ENCODE data around the gene RFX4. TPM values are rescaled to one million over a fixed set of nuclear protein-coding genes. Genes with fewer than 3 reads are reported as not detected.
"Not testable (repeated sequence)": the region's sequence is repeated elsewhere in the genome, so short reads cannot be mapped to it uniquely, and the experiment has no call there.

RFX4 gene
- total RNA-seq, 2 experiments from 2014 or later: not detected

DNA sequence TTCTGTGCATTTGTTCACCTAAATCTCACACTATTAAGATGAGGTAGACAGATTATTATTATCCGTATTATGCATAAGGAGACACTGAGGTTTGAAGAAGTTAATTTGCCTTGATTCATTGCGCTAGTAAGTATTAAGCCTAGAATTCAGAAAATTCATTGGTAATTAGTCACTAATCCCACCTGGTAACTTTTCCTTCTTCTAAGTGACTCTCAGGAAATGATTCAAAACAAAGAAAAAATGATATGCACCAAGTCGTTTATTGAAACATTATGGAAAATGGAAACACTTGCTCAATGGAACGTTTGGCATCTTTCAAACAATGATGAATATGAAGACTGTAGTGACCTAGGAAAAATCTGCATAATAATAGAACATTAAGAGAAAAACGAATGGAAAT lies 15.2 kb downstream of the RFX4 start:
- H3K36me3 Mint-ChIP-seq (ENCODE audit: low read depth): no peaks in the 10 kb centered on the region
- H3K4me3 Mint-ChIP-seq: no peak overlapping the region
- intact Hi-C loops (cut with micrococcal nuclease): no loop called here
- peaks cover 19% of the 10 kb centered on the region for H3K27me3 Mint-ChIP-seq (ENCODE audit: low read depth)
- CTCF ChIA-PET: no interaction called here
- no peak for DNase-seq
- H3K9me3 Mint-ChIP-seq: no peaks in the 10 kb centered on the region
- peaks cover 9% of the 10 kb centered on the region for H3K4me1 Mint-ChIP-seq (ENCODE audit: low read depth)
- no peak overlapping the region for H3K27ac Mint-ChIP-seq

DNA sequence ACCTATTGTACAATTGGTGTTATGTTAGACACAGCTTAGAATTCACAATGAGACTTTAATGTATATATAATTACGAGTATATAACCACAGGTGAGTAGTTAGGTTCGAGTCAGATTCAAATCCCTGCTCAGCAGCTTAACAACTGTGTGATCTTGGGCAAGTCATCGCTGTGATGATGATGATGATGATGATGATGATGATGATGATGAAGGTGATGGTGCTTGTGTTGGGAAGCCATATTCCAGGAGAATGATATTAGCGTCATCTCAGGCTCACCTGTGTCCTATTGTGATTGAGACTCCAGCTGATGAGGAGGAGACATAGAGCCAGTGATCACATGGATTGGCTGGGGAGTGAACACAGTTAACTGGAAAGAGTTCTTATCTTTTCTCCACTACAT lies 16.5 kb downstream of the RFX4 start:
- H3K27ac Mint-ChIP-seq: no peak overlapping the region
- no peaks in the 10 kb centered on the region for H3K9me3 Mint-ChIP-seq
- no peaks in the 10 kb centered on the region for H3K36me3 Mint-ChIP-seq (ENCODE audit: low read depth)
- no peak overlapping the region for H3K4me3 Mint-ChIP-seq
- peaks cover 4% of the 10 kb centered on the region for H3K4me1 Mint-ChIP-seq (ENCODE audit: low read depth)
- CTCF ChIA-PET: no interaction called here
- DNase-seq: no peak
- H3K27me3 Mint-ChIP-seq (ENCODE audit: low read depth): peaks cover 11% of the 10 kb centered on the region
- intact Hi-C loops (cut with micrococcal nuclease): no loop called here

DNA sequence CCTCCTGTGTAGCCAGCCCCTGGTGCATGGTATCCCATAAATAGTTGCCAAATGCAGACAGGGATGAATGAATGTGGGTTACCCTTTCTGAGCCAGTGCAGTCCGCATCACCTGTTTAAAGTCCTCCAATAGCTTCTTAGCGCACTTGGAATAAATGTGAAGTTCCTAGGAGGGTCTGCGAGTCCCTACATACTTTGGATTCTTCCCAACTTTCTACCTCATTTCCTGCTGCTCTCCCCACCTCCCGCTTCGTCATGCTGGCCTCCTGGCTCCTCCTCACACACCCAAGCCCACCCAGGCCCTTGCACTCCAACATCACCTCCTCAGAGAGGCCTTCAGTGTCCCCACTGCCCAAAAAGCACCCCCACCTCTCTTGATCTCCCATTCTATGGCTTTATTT lies 17.7 kb downstream of the RFX4 start:
- Mint-ChIP-seq H3K4me3 (no peak overlapping the region), H3K27me3 (ENCODE audit: low read depth) (peaks cover 3% of the 10 kb centered on the region), H3K27ac (no peak overlapping the region), H3K4me1 (ENCODE audit: low read depth) (no peaks in the 10 kb centered on the region), H3K9me3 (no peaks in the 10 kb centered on the region), H3K36me3 (ENCODE audit: low read depth) (no peaks in the 10 kb centered on the region)
- intact Hi-C loops (cut with micrococcal nuclease): no loop called here
- no peak for DNase-seq
- CTCF ChIA-PET: no interaction called here

DNA sequence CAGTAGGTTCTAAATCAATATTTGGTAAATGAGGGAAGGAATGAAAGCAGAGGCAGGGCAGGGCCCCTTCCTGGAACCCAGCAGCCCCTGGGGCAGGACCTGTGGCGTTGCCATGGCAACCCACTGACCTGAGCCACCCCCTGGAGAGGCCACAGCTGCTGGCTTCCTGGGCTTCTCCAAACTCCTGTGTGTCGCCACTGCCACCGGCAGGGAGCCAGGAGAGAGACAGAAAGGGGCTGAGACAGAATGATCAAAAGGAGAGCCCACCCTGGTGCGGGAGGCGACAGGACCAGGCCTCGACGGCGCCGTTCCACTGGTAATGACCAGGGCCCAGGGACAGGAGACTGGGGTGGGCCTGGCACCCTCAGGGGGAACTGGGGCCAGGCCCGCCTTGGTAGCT lies 18.2 kb downstream of the RFX4 start:
- DNase-seq: no peak
- Mint-ChIP-seq H3K4me1 (ENCODE audit: low read depth) (no peaks in the 10 kb centered on the region), H3K27ac (no peak overlapping the region), H3K27me3 (ENCODE audit: low read depth) (peaks cover 4% of the 10 kb centered on the region), H3K4me3 (no peak overlapping the region), H3K36me3 (ENCODE audit: low read depth) (no peaks in the 10 kb centered on the region), H3K9me3 (no peaks in the 10 kb centered on the region)
- CTCF ChIA-PET: no interaction called here
- intact Hi-C loops (cut with micrococcal nuclease): no loop called here

DNA sequence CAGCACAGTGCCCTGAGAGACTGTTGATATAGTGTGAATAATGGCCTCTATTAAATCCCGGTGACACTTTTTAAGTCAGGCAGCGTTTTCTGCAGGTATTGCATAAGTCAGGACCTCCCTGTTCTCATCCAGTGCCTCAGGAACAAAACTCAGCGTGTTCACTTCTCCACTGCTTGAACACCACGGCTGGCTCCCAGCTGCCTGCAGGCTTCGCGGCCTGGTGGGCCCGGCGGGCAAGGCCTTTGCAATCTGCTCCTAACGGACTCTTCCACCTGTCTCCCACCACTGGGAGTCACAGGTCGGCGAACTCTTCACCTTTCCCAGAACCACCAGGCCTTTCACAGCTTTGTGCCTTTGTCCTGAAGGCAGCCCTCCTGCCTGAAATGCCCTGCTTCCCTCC lies 18.7 kb downstream of the RFX4 start:
- DNase-seq: no peak
- H3K4me1 Mint-ChIP-seq (ENCODE audit: low read depth): no peaks in the 10 kb centered on the region
- no peaks in the 10 kb centered on the region for H3K9me3 Mint-ChIP-seq
- H3K4me3 Mint-ChIP-seq: no peak overlapping the region
- intact Hi-C loops (cut with micrococcal nuclease): no loop called here
- H3K27me3 Mint-ChIP-seq (ENCODE audit: low read depth): peaks cover 4% of the 10 kb centered on the region
- H3K36me3 Mint-ChIP-seq (ENCODE audit: low read depth): no peaks in the 10 kb centered on the region
- H3K27ac Mint-ChIP-seq: no peak overlapping the region
- CTCF ChIA-PET: no interaction called here

DNA sequence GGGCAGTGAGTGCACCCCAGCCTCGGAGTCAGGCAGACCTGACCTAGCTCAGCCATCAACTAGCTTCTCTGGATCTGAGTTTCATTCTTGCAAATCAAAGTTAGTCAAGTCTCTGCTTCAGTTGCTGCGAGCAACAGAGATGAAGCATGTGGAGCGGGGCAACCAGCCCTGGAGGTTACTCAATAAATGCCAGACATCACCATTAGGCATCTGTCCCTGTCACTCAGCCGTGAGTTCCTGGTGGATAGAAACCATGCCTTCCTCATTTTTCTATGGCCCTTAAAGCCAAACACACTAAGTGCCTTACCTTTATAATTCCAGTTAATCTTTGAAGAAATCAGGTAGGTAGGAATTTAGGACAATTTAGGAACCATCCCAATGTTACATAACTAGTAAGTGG lies 19.3 kb downstream of the RFX4 start:
- Mint-ChIP-seq H3K27ac (no peak overlapping the region), H3K36me3 (ENCODE audit: low read depth) (no peaks in the 10 kb centered on the region), H3K4me3 (no peak overlapping the region), H3K27me3 (ENCODE audit: low read depth) (peaks cover 4% of the 10 kb centered on the region), H3K9me3 (no peaks in the 10 kb centered on the region), H3K4me1 (ENCODE audit: low read depth) (no peaks in the 10 kb centered on the region)
- CTCF ChIA-PET: interaction anchor here (0.6 kb wide), 1 partner anchor 375 kb away, joined by 4 read pairs; no protein-coding TSS in a partner anchor
- DNase-seq: no peak
- intact Hi-C loops (cut with micrococcal nuclease): no loop called here

DNA sequence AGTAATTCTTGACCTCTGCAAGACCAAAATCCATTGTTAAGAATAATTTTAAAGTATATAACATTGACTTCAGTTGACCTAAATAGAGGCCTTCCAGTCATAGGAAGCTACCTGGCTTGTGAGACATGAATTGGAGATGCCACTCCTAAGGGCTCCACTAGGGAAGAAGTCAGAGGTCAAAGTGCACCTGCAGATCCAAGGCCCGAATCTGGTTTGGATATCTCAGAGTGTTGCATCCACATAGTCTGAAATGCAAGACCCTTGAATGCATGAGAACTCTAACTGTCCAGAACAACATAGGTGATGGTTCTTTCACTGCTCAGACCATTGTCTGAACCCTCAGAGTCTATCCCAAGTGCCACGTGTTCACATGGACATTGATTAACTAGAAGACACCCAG lies 22.4 kb downstream of the RFX4 start:
- DNase-seq: no peak
- intact Hi-C loops (cut with micrococcal nuclease): no loop called here
- Mint-ChIP-seq H3K4me1 (ENCODE audit: low read depth) (no peaks in the 10 kb centered on the region), H3K4me3 (no peak overlapping the region), H3K27me3 (ENCODE audit: low read depth) (peaks cover 4% of the 10 kb centered on the region), H3K9me3 (no peaks in the 10 kb centered on the region), H3K36me3 (ENCODE audit: low read depth) (no peaks in the 10 kb centered on the region), H3K27ac (no peak overlapping the region)
- CTCF ChIA-PET: no interaction called here

DNA sequence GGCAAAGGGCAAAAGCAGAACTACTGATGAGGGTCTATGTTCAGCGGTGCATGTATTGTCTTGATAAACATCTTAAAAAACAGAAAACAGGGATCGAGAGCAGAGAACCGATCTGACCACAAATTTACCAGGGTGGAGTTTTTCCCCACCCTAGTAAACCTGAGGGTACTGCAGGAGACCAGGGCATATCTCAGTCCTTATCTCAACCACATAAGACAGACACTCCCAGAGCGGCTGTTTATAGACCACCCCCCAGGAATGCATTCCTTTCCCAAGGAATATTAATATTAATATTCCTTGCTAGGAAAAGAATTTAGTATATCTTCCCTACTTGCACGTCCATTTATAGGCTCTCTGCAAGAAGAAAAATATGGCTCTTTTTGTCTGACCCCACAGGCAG lies 37.8 kb downstream of the RFX4 start:
- peaks cover 18% of the 10 kb centered on the region for H3K27me3 Mint-ChIP-seq (ENCODE audit: low read depth)
- DNase-seq; H3K27ac Mint-ChIP-seq; H3K4me1 Mint-ChIP-seq (ENCODE audit: low read depth); H3K4me3 Mint-ChIP-seq; H3K36me3 Mint-ChIP-seq (ENCODE audit: low read depth); CTCF ChIA-PET; intact Hi-C loops (cut with micrococcal nuclease): not testable (repeated sequence)
- peaks cover 21% of the 10 kb centered on the region for H3K9me3 Mint-ChIP-seq

DNA sequence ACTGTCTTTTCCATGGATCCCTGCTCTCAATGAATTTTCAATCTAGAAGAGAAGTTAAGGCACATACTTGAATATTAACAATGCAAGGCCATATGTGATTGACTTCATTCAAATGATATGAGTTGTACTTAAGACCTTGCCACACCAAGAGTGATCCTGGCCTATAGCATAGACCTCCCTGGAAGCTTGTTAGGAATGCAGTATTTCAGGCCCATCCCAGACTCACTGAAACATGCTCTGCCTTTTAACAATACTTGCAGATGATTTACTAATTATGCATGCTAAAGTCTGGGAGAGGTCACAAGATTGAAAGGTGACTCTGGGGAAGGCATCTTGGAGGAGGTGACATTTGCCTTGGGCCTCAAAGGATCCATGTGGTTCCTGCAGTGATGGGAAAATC lies 43.2 kb downstream of the RFX4 start:
- Mint-ChIP-seq H3K27me3 (ENCODE audit: low read depth) (peaks cover 9% of the 10 kb centered on the region), H3K4me3 (no peak overlapping the region), H3K4me1 (ENCODE audit: low read depth) (no peaks in the 10 kb centered on the region), H3K27ac (no peak overlapping the region), H3K9me3 (peaks cover 6% of the 10 kb centered on the region), H3K36me3 (ENCODE audit: low read depth) (no peaks in the 10 kb centered on the region)
- DNase-seq: no peak
- intact Hi-C loops (cut with micrococcal nuclease): no loop called here
- CTCF ChIA-PET: no interaction called here

DNA sequence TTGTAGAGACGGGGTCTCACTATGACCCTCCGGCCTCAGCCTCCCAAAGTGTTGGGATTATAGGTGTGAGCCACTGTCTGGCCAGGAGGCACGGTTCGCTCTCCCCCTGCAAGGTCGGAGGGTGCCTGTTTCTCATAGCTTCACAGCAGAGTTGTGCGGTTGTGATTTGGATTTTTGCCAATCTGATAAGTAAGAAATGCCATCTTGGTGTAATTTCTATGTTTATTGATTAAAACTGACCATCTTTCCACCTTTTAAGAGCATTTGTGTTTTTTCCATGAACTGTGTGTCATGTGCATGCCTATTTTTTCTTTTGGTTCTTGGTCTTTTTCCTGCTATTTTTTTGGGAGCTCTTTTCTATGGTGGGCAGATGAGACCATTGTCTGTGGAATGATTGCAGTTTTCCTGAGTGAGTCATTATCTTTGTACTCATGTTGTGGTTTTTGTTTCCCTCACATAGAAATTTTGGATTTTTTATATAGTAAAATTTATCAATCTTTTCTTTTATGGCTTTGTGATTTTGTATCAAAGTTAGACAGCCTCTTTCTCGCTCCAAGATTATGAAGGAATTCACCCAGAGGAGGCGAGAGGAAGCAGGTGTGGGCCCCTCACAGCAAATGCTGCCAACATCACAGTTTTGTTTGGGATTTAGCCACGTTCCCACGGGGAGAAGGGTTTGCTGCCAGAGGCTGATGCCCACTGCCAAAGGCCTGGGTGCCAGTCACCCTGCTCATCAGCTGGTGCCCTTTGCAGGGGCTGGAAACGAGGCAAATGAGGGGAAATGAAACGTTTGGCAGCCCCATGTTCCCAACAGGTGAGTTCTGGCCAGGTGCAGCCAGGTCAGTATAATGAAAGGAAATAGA lies 47.2 kb downstream of the RFX4 start:
- intact Hi-C loops (cut with micrococcal nuclease): no loop called here
- Mint-ChIP-seq H3K4me3 (no peak overlapping the region), H3K27ac (no peak overlapping the region), H3K4me1 (ENCODE audit: low read depth) (no peaks in the 10 kb centered on the region), H3K36me3 (ENCODE audit: low read depth) (no peaks in the 10 kb centered on the region), H3K27me3 (ENCODE audit: low read depth) (peaks cover 5% of the 10 kb centered on the region), H3K9me3 (no peaks in the 10 kb centered on the region)
- CTCF ChIA-PET: no interaction called here
- DNase-seq: no peak

DNA sequence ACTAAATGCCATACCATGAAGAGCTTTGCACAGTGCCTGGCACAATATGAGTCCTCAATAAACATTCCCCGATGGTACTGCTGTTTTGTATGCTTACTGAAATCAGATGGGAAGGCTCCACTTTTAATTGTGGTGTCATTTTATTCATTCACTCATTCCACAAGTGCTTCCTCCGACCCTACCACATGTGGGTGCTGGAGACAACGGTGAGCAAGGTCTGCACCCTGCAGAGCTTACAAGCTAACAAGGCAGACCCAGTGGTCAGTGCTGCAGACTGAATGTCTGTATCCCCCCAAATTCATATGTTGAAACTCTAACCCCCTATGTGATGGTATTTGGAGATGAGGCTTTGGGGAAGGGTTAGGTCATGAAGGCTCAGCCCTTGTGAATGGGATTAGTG lies 48.3 kb downstream of the RFX4 start:
- Mint-ChIP-seq H3K36me3 (ENCODE audit: low read depth) (no peaks in the 10 kb centered on the region), H3K27ac (no peak overlapping the region), H3K27me3 (ENCODE audit: low read depth) (no peaks in the 10 kb centered on the region), H3K4me1 (ENCODE audit: low read depth) (no peaks in the 10 kb centered on the region), H3K9me3 (no peaks in the 10 kb centered on the region), H3K4me3 (no peak overlapping the region)
- DNase-seq: no peak
- CTCF ChIA-PET: no interaction called here
- intact Hi-C loops (cut with micrococcal nuclease): no loop called here

DNA sequence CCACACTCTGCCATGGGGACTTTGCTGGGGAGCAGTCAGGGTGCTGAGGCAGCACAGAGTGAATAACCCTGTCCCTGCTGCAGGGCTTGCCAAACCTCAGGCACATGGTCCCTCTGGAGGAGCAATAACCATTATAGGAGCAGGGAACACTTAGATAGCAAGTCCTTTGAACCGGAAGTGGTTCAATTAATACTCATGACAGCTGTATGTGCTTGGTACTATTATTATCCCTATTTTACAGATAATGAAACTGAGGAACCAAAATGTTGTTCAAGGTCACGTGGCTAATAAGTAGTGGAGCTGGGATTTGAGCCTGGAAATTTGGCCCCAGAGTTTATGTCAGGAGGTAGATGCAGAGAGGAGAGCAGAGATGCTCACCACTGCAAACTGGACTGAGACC lies 49.0 kb downstream of the RFX4 start:
- no peak overlapping the region for H3K27ac Mint-ChIP-seq

DNA sequence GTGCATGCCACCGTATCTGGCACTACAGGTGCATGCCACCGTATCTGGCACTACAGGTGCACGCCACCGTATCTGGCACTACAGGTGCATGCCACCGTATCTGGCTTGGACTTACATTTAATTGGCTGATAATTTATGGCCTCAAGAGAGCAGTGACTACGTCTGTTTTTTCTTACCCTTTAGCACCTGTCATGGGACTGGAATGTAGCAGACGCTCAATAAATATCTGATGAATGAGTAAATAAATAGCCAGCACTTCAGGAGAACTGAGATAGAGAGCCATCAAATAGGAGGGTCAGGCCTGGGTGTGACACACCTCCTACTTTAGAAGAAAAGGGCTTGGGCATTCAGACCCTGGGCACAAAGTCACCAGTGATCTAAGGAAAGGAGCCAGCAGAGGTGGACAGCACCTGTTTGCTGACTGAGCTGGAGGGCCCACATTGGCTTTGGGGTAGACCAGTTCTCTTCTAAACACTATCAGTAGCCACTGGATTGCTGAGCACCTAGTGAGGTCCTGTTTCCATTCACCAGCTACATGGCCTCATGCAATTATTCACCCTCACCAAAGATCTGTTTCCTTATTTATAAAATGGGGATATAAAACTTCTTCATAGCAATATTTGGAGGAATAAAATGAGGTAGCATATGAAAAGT lies 50.1 kb downstream of the RFX4 start:
- Mint-ChIP-seq H3K9me3 (no peaks in the 10 kb centered on the region), H3K27me3 (ENCODE audit: low read depth) (no peaks in the 10 kb centered on the region), H3K27ac (no peak overlapping the region), H3K4me1 (ENCODE audit: low read depth) (no peaks in the 10 kb centered on the region), H3K36me3 (ENCODE audit: low read depth) (no peaks in the 10 kb centered on the region), H3K4me3 (no peak overlapping the region)
- no peak for DNase-seq
- CTCF ChIA-PET: no interaction called here
- intact Hi-C loops (cut with micrococcal nuclease): no loop called here

More for the DNA sequence above, 49.0 kb downstream of the RFX4 start:
- Mint-ChIP-seq H3K9me3 (no peaks in the 10 kb centered on the region), H3K4me1 (ENCODE audit: low read depth) (no peaks in the 10 kb centered on the region), H3K4me3 (no peak overlapping the region), H3K27me3 (ENCODE audit: low read depth) (no peaks in the 10 kb centered on the region), H3K36me3 (ENCODE audit: low read depth) (no peaks in the 10 kb centered on the region)
- intact Hi-C loops (cut with micrococcal nuclease): no loop called here
- CTCF ChIA-PET: no interaction called here
- no peak for DNase-seq

Measured in activated naive CD4-positive, alpha-beta T cell treated with anti-CD3 and anti-CD28 coated beads for 36 hours (primary cell).